ENCODE measurements around the gene NSUN7.

Gene NSUN7

DNA sequence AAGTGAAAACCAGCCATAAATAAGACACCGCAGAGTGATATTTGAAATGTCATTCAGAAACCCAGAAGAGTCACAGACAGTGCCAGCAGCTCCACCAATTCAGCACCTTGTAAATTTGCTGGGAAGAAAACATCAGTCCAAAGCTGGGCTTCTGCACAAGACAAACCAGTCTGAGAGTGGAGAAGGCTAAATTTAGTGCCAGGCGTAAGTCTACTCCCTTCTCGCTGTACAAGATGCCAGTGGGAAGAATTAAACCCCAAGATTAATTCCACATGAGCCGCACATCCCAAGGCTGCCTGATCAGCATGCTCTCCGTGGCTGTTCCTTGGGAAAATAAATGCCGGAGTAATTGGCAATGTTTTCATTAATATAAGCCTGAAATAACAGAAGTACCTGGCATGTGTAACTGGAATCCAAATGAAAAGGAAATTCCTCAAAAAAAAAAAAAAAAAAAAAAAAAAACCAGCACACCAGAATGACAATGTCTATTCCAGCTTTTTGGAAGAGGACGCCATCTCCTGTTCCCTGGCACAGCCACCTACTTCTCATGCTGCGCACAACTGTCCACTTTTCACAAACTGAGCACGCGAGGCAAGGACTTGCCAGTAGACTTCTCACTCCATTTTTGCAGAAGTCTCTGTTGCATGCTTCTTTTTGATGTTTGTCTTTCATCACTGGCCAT, 95.5 kb downstream of the NSUN7 start:
- DNase-seq (ENCODE audit: low read depth in 3 of 3), result no peak

DNA sequence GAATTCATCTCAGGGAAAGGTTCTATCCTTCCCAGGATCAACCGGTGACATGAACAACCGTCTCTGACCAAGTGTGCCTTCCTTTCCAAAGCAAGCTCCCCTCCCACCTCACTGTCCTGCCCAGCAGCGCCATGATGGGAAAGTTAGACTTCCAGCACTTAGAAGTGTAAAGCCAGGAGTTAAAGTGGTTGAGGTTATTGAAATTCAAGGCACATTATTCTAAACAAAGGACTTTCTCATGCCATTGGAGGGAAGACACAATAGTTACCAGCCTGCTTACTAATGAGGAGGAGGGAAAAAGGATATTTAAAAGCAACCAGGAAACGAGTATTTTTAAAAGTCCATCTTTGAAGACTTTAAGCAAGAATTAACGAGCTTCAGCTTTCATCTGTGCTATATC, 96.8 kb downstream of the NSUN7 start:
- DNase-seq (ENCODE audit: low read depth in 3 of 3), result no peak

DNA sequence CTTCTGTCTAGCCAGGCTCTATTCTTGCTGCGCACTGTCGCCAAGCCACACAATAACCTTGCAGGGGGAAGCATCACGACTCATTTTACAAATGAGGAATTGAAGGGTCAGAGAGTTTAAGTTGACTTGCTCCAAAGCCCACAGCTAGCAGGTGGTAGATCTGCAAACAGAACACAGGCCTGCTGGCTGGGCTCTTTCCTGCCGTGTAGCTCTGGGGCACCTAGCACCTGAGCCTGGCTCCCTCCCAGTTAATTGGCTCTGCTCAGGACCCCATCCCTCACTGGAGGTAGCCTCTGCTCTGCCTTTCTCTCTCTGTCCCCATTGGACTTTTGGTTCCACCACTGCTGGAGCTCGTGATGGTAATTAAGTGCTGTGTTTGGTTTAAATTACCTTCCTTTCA, 98.5 kb downstream of the NSUN7 start:
- DNase-seq (ENCODE audit: low read depth in 3 of 3), result no peak

DNA sequence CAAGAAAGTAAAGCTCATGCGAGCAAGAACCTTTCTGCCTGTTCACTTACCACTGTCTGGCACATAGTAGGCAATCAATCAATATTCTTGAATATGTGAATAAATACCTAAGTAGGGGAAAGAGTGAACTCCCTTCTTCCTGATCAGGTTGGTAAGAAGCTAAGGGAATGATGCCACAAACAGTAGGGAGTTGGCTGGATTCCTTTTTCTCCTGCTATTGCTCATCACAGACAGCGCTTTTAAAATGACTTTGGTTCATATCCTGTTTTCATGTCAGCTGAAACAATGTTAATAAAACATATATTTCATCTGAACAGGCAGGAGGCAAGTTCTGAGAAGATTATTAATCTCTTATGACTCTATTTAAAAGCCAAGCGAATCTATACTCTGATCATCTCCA, 99.2 kb downstream of the NSUN7 start:
- no peak for DNase-seq (ENCODE audit: low read depth in 3 of 3)

DNA sequence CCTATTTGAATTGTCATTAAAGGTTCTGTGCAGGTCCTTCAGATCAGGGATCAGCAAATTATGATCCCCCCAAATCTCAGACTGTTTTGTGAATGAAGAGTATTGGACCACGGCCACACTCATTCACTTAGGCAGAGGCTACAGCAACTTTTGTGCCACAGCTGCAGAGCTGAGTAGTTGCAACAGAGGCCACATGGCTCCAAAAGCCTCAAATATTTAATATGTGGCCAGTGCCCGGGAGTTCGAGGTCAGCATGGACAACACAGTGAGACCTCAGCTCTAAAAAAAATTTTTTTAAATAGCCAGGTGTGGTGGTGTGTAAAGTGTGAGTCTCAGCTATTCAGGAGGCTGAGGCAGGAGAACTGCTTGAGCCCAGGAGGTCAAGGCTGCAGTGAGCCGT, 100.7 kb downstream of the NSUN7 start:
- no peak for DNase-seq (ENCODE audit: low read depth in 3 of 3)

DNA sequence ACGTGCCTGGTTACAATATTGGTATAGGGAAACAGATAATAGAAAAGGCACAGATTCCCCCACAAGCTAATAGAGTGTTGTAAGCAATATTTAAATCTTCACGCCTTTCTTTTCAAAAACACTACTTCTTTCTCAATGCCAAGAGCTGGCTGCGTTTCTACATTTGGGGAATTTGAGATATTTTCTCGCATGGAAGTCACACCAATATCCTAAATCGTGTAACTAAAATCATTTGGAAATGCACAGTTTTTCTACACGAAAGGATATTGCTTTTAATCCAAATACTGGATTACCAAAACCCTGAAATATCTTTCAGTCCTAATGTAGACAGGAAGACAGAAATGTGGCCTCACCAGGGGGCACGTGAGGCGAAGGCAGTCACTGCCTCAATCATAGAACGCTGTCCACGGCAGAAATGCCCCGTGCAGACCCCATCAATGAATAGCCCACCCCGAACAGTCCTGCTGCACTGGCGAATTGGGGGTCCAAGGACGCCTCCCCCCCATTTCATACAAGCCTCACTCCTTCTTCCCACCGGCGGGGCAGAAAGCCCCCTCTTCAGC, 106.6 kb downstream of the NSUN7 start:
- no peak for DNase-seq (ENCODE audit: low read depth in 3 of 3)

DNA sequence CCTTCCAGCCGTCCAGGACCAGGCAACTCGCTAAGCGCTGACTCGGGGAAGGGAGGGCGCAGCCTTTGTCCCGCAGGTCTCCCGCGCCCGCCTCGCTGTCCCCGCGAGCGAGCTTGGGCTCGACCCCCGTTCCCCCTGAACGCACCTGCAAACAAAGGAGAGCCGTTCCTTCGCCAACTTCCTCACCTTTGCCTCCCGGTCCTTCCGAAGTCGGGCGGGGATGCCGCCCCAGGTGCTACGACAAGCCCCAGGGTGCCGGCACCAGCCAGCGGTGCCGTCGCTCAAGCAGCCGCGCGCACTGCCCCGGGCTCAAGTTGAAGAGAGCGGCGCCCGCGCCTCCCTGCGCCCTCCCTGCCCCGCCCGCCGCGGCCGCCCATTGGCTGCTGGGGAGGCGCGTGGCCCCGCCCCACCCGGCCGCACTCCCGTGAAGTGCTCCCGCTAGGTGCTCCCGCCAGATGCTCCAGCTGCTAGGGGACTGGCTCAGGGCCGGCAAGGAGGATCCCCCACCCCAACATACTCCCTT, 107.1 kb downstream of the NSUN7 start:
- DNase-seq (ENCODE audit: low read depth in 3 of 3), result peak; percentile 33 to 50 (median 39)

DNA sequence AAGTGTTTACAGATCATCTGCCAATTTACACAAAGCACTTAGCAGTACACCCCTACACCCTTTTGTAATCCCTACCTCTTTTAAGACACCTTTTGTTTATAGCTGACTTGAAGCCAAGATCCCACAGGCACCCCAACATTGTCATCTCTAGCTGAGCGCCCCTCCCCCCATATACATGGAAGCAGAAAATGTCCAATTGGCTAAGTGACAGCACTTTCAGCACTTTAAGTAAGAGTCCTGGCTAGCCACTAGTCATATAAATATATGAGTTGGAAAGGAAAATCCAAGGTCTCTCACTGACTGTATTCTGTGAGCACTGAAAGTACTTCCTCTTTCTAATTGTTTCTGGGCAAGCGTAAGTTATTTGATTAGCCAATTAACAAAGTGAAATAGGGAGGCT, 108.2 kb downstream of the NSUN7 start:
- DNase-seq (ENCODE audit: low read depth in 3 of 3), result no peak

DNA sequence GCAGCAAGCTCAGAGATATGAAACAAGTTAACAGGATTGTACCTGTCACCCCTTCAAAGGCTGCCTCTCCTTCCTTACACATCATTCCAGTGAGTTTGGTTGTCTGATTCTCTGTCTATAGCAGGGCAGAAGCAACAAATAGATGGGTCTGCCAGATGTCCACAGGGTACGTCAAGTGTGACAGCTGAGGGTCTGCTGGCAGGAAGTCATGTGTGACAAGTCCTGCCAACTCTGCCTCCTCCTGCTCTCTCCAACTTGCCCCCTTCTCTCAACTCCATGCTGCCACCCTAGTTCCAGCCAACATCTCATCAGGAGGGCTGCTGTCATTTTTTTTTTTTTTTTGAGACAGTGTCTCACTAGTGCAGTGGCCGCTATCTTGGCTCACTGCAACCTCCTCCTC, 109.2 kb downstream of the NSUN7 start:
- no peak for DNase-seq (ENCODE audit: low read depth in 3 of 3)
